Measurements from ENCODE around the gene TSPAN3.

TSPAN3 gene

GRCh38 chr15:77016321-77016695 is 54.6 kb downstream of the TSPAN3 start:
- no CpG with 5 or more reads among the region's 3 CpGs for WGBS (ENCODE audit: insufficient coverage, insufficient read length)
- H3K4me1 ChIP-seq (ENCODE audit: control insufficient read depth, insufficient read depth, low read length), result no peaks in the 10 kb centered on the region; the same call in 1 of the 2 replicates
- no peaks in the 10 kb centered on the region for H3K27me3 ChIP-seq (ENCODE audit: control insufficient read depth, insufficient read depth, low read length)
- no peak overlapping the region for H3K4me3 ChIP-seq (ENCODE audit: low read length)
- H3K36me3 ChIP-seq (ENCODE audit: control insufficient read depth, insufficient read depth, low read length), result no peaks in the 10 kb centered on the region
- no peak overlapping the region for H3K27ac ChIP-seq (ENCODE audit: low read length)
- no peak for DNase-seq (ENCODE audit: low read depth, low spot score)
- H3K9me3 ChIP-seq (ENCODE audit: control insufficient read depth, insufficient read depth, low read length), result no peaks in the 10 kb centered on the region

GRCh38 chr15:77015646-77016320 is 55.1 kb downstream of the TSPAN3 start:
- Histone ChIP-seq H3K4me3 (ENCODE audit: low read length) (no peak overlapping the region), H3K9me3 (ENCODE audit: control insufficient read depth, insufficient read depth, low read length) (no peaks in the 10 kb centered on the region), H3K27ac (ENCODE audit: low read length) (no peak overlapping the region), H3K4me1 (ENCODE audit: control insufficient read depth, insufficient read depth, low read length) (no peaks in the 10 kb centered on the region; the same call in 1 of the 2 replicates), H3K27me3 (ENCODE audit: control insufficient read depth, insufficient read depth, low read length) (no peaks in the 10 kb centered on the region), H3K36me3 (ENCODE audit: control insufficient read depth, insufficient read depth, low read length) (no peaks in the 10 kb centered on the region)
- DNase-seq (ENCODE audit: low read depth, low spot score), result no peak
- no CpG with 5 or more reads among the region's 21 CpGs for WGBS (ENCODE audit: insufficient coverage, insufficient read length)

GRCh38 chr15:77014132-77015081 is 56.5 kb downstream of the TSPAN3 start:
- Histone ChIP-seq H3K36me3 (ENCODE audit: control insufficient read depth, insufficient read depth, low read length) (no peaks in the 10 kb centered on the region), H3K9me3 (ENCODE audit: control insufficient read depth, insufficient read depth, low read length) (no peaks in the 10 kb centered on the region), H3K4me1 (ENCODE audit: control insufficient read depth, insufficient read depth, low read length) (no peaks in the 10 kb centered on the region), H3K27me3 (ENCODE audit: control insufficient read depth, insufficient read depth, low read length) (no peaks in the 10 kb centered on the region), H3K27ac (ENCODE audit: low read length) (no peak overlapping the region), H3K4me3 (ENCODE audit: low read length) (no peak overlapping the region)
- WGBS (ENCODE audit: insufficient coverage, insufficient read length), result no CpG with 5 or more reads among the region's 23 CpGs
- no peak for DNase-seq (ENCODE audit: low read depth, low spot score)

- H3K27ac ChIP-seq (ENCODE audit: low read length), result no peak overlapping the region
- no peak for DNase-seq (ENCODE audit: low read depth, low spot score)
- WGBS (ENCODE audit: insufficient coverage, insufficient read length), result no CpG with 5 or more reads among the region's 6 CpGs
- H3K4me1 ChIP-seq (ENCODE audit: control insufficient read depth, insufficient read depth, low read length), result no peaks in the 10 kb centered on the region
- no peak overlapping the region for H3K4me3 ChIP-seq (ENCODE audit: low read length)
- no peaks in the 10 kb centered on the region for H3K9me3 ChIP-seq (ENCODE audit: control insufficient read depth, insufficient read depth, low read length)
- H3K36me3 ChIP-seq (ENCODE audit: control insufficient read depth, insufficient read depth, low read length), result no peaks in the 10 kb centered on the region
- H3K27me3 ChIP-seq (ENCODE audit: control insufficient read depth, insufficient read depth, low read length), result no peaks in the 10 kb centered on the region
Measured at GRCh38 chr15:77013776-77014131, 57.2 kb downstream of the TSPAN3 start.

GRCh38 chr15:77012868-77013267 is 58.0 kb downstream of the TSPAN3 start:
- no peaks in the 10 kb centered on the region for H3K27me3 ChIP-seq (ENCODE audit: control insufficient read depth, insufficient read depth, low read length)
- no CpG with 5 or more reads among the region's 4 CpGs for WGBS (ENCODE audit: insufficient coverage, insufficient read length)
- no peaks in the 10 kb centered on the region for H3K4me1 ChIP-seq (ENCODE audit: control insufficient read depth, insufficient read depth, low read length)
- no peak overlapping the region for H3K4me3 ChIP-seq (ENCODE audit: low read length)
- no peaks in the 10 kb centered on the region for H3K9me3 ChIP-seq (ENCODE audit: control insufficient read depth, insufficient read depth, low read length)
- H3K36me3 ChIP-seq (ENCODE audit: control insufficient read depth, insufficient read depth, low read length), result no peaks in the 10 kb centered on the region
- H3K27ac ChIP-seq (ENCODE audit: low read length), result no peak overlapping the region
- DNase-seq (ENCODE audit: low read depth, low spot score), result no peak

- no peaks in the 10 kb centered on the region for H3K36me3 ChIP-seq (ENCODE audit: control insufficient read depth, insufficient read depth, low read length)
- no peaks in the 10 kb centered on the region for H3K9me3 ChIP-seq (ENCODE audit: control insufficient read depth, insufficient read depth, low read length)
- H3K4me3 ChIP-seq (ENCODE audit: low read length), result no peak overlapping the region
- WGBS (ENCODE audit: insufficient coverage, insufficient read length), result 100% methylated on average over 1 of the region's 3 CpGs
- H3K27me3 ChIP-seq (ENCODE audit: control insufficient read depth, insufficient read depth, low read length), result no peaks in the 10 kb centered on the region
- H3K27ac ChIP-seq (ENCODE audit: low read length), result no peak overlapping the region
- H3K4me1 ChIP-seq (ENCODE audit: control insufficient read depth, insufficient read depth, low read length), result no peaks in the 10 kb centered on the region
- DNase-seq (ENCODE audit: low read depth, low spot score), result no peak
Measured at GRCh38 chr15:77012117-77012712, 58.7 kb downstream of the TSPAN3 start.

- Histone ChIP-seq H3K27me3 (ENCODE audit: control insufficient read depth, insufficient read depth, low read length) (no peaks in the 10 kb centered on the region), H3K36me3 (ENCODE audit: control insufficient read depth, insufficient read depth, low read length) (no peaks in the 10 kb centered on the region), H3K27ac (ENCODE audit: low read length) (no peak overlapping the region), H3K4me1 (ENCODE audit: control insufficient read depth, insufficient read depth, low read length) (no peaks in the 10 kb centered on the region), H3K4me3 (ENCODE audit: low read length) (no peak overlapping the region), H3K9me3 (ENCODE audit: control insufficient read depth, insufficient read depth, low read length) (no peaks in the 10 kb centered on the region)
- DNase-seq (ENCODE audit: low read depth, low spot score), result no peak
- no CpG with 5 or more reads among the region's 4 CpGs for WGBS (ENCODE audit: insufficient coverage, insufficient read length)
Measured at GRCh38 chr15:77010857-77011256, 60.1 kb downstream of the TSPAN3 start.

GRCh38 chr15:77010312-77010686 is 60.6 kb downstream of the TSPAN3 start:
- Histone ChIP-seq H3K4me1 (ENCODE audit: control insufficient read depth, insufficient read depth, low read length) (no peaks in the 10 kb centered on the region), H3K27me3 (ENCODE audit: control insufficient read depth, insufficient read depth, low read length) (no peaks in the 10 kb centered on the region), H3K9me3 (ENCODE audit: control insufficient read depth, insufficient read depth, low read length) (no peaks in the 10 kb centered on the region), H3K4me3 (ENCODE audit: low read length) (no peak overlapping the region), H3K27ac (ENCODE audit: low read length) (no peak overlapping the region), H3K36me3 (ENCODE audit: control insufficient read depth, insufficient read depth, low read length) (no peaks in the 10 kb centered on the region)
- DNase-seq (ENCODE audit: low read depth, low spot score), result no peak
- WGBS (ENCODE audit: insufficient coverage, insufficient read length), result no CpG with 5 or more reads among the region's 4 CpGs

GRCh38 chr15:77009646-77010311 is 61.1 kb downstream of the TSPAN3 start:
- no peaks in the 10 kb centered on the region for H3K36me3 ChIP-seq (ENCODE audit: control insufficient read depth, insufficient read depth, low read length)
- no peak for DNase-seq (ENCODE audit: low read depth, low spot score)
- H3K27ac ChIP-seq (ENCODE audit: low read length), result no peak overlapping the region
- H3K9me3 ChIP-seq (ENCODE audit: control insufficient read depth, insufficient read depth, low read length), result no peaks in the 10 kb centered on the region
- WGBS (ENCODE audit: insufficient coverage, insufficient read length), result no CpG with 5 or more reads among the region's 14 CpGs
- no peak overlapping the region for H3K4me3 ChIP-seq (ENCODE audit: low read length)
- H3K4me1 ChIP-seq (ENCODE audit: control insufficient read depth, insufficient read depth, low read length), result no peaks in the 10 kb centered on the region
- no peaks in the 10 kb centered on the region for H3K27me3 ChIP-seq (ENCODE audit: control insufficient read depth, insufficient read depth, low read length)

GRCh38 chr15:77009176-77009575 is 61.7 kb downstream of the TSPAN3 start:
- Histone ChIP-seq H3K36me3 (ENCODE audit: control insufficient read depth, insufficient read depth, low read length) (no peaks in the 10 kb centered on the region), H3K27me3 (ENCODE audit: control insufficient read depth, insufficient read depth, low read length) (no peaks in the 10 kb centered on the region), H3K9me3 (ENCODE audit: control insufficient read depth, insufficient read depth, low read length) (no peaks in the 10 kb centered on the region), H3K4me1 (ENCODE audit: control insufficient read depth, insufficient read depth, low read length) (no peaks in the 10 kb centered on the region), H3K4me3 (ENCODE audit: low read length) (no peak overlapping the region), H3K27ac (ENCODE audit: low read length) (no peak overlapping the region)
- DNase-seq (ENCODE audit: low read depth, low spot score), result no peak
- no CpG with 5 or more reads among the region's 6 CpGs for WGBS (ENCODE audit: insufficient coverage, insufficient read length)
